Measurements from ENCODE around the gene RTN3.

Gene RTN3

DNA sequence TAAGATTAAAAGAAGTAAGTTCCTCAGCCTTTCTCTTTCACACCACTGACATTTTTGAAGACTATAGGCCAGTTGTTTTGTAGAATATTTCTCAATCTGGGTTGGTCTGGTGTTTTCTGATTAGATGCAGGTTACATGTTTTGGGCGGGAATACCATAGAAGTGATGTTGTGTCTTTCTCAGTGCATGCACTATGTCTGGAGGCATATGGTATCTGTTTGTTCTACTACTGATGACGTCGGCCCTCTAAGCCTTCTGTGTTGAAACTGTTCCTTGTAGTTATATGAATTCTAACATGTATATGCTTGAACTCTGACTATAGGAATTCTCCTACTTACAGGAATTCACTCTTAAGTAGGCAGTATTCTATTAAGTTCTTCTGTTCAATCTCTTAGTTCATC is 65.7 kb downstream of the RTN3 start:
- no peak for FAIRE-seq

DNA sequence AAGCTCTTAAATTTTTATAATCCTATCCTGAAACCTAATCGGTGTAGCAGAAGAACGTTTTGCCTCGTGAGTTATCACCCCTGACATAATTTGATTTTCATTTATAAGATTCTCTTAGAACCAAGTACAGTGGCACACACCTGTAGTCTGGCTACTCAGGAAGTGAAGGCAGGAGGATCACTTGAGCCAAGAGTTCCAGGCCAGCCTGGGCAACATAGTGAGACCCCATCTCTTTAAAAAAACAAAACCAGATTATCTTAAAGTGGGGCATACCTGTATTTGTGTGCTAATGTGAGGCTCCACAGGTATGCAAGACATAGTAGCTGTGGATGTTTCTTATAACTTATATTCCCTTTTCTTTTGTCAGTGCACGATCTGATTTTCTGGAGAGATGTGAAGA is 68.3 kb downstream of the RTN3 start:
- no peak for FAIRE-seq

GRCh38 chr11:63756919-63757761 is 75.8 kb downstream of the RTN3 start:
- FAIRE-seq = no peak

DNA sequence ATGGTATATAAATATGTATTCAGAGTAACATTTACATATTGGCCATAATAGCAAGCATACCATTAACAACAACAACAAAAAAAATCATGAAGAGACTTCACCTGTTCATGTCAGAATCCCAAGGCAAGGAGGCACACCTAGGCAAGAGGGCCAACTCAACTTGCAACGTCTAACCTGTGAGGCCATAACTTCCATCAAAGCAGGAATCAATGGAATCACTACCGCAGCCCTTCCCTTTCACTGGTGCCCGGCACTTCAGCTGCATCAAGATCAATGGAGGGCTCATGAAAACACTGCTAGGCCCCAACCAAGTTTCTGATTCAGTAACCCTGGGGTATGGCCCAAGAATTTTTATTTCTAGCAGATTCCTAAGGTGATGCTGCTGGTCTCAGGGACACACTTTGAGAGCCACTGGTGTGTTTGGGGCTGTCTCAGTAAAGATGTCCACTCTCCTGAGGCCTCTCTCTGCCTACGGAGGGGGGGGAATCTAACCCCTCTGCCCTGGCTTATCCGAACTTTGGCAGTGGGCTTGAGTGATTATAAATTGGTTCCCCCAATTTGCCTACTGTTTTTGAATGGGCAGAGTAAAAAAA is 79.3 kb downstream of the RTN3 start:
- no peak for FAIRE-seq

- no peak for FAIRE-seq
These were observed 79.9 kb downstream of the RTN3 start for GRCh38 chr11:63761188-63761587.

DNA sequence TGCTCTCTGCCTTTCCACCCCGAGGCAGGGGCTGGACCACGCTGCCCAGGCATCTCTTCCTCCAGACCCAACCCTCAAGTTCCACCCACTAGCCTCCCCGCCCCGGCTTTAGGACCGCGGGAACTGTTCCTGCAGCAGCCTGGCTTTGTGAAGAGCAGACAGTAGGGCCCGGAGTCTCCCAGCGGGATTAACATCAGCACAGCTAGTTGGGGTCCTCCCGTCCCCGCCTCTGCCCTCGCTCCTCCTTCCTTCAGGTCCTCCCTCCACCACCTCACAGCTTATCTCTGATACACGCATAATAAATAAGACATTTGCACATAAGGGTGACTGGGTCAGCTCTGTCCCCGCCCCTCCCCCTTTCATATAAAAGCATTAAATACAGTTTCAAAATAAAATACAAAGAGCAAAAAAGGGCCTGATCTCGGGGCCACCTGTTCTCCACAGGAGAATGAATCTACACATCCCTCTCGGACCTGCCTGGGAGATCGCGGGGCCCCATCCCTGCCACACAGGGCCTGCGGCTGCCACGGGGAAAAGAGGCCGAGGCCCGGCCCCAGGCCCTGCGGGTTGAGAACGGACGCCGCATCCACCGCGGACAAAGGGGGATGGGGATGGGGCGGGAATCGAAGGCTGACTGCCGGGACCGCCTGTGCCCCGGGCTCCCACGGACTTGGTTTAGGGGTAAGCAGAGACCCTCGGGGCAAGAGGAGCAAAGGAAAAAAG is 80.8 kb downstream of the RTN3 start:
- no peak for FAIRE-seq

DNA sequence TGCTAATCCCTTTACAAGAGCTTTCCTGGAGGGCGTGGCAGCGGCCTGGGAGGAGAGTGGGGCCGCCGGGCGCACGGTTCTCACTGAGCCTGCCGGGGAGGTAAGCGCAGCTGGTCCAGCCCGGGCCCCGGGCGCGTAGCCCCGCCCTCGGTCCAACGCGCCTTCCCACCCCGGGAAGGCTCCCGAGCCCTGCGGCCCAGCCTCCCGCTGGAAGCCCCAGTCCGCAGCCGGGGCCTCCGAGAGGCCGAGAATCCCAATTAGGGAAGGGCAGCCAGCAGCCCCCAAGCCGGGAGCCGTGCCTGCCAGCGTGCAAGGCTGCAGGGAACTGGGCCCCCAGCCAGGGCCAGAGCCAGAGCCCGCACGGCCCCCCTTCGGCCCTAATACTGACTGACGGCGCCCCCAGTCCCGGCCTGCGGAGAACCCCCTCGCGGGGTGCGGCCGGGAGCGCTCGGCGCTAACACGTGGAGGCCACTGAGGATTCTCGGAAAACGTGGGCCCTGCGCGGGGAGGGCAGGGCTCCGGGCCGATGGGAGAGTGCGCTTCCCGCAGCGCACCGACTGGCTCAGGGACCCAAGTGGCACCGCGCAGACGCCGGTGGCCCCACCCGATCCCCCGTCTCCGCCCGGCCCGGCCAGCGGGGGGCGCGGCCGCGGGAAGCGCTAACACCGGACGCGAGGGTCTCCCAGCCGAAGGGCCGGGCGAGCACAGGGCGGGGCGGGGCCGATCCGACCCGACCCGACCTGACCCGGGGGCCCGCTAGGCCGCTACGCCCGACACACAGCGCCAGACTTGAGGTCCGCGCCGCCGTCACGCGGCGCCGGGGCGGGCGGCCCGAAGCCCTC is 81.6 kb downstream of the RTN3 start:
- no peak for FAIRE-seq

DNA sequence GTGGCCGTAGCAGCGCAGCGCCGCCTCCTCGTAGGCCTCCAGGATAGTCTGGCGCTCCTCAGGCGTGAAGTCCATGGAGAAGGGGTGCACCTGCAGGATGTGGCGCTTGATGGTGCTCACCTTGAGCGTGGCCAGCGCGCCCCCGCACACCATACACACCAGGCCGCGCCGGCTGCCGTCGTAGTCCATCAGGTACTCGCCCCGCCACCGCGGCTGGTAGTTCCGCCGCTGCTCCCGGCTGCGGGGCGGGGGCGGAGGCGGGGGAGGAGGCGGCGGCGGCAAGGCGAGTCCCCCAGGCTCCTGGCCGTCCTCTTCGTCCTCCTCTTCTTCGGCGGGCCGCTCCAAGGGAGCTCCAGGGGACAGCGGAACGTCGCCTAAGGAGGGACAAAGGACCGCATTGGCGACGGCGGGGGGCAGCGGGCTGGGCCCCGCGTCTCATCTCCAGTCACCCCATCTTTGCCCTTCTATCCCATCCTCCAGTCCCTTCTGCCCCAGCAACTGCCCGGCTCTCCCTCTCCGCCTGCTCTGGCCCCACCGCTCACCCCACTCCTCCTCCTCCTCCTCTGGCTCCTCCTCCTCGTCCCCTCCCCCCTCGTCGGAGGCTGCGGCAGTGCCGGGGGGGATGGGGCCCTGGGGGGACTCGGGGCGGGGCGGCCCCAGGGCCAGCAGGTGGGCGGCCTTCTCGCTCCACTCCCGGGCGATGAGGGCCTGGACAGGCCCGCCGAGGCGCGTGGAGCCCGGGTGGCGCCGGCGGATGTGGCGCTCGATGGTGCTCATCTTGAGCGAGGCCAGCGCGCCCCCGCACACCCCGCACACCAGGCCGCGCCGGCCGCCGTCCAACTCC is 82.4 kb downstream of the RTN3 start:
- FAIRE-seq = no peak

- FAIRE-seq = no peak
These were observed 83.0 kb downstream of the RTN3 start for GRCh38 chr11:63764340-63764678.

GRCh38 chr11:63764679-63765647 is 83.7 kb downstream of the RTN3 start:
- no peak for FAIRE-seq

GRCh38 chr11:63765688-63766241 is 84.5 kb downstream of the RTN3 start:
- FAIRE-seq = no peak

GRCh38 chr11:63766531-63767235 is 85.4 kb downstream of the RTN3 start:
- no peak for FAIRE-seq

- no peak for FAIRE-seq
These were observed 85.9 kb downstream of the RTN3 start for GRCh38 chr11:63767267-63767564.

DNA sequence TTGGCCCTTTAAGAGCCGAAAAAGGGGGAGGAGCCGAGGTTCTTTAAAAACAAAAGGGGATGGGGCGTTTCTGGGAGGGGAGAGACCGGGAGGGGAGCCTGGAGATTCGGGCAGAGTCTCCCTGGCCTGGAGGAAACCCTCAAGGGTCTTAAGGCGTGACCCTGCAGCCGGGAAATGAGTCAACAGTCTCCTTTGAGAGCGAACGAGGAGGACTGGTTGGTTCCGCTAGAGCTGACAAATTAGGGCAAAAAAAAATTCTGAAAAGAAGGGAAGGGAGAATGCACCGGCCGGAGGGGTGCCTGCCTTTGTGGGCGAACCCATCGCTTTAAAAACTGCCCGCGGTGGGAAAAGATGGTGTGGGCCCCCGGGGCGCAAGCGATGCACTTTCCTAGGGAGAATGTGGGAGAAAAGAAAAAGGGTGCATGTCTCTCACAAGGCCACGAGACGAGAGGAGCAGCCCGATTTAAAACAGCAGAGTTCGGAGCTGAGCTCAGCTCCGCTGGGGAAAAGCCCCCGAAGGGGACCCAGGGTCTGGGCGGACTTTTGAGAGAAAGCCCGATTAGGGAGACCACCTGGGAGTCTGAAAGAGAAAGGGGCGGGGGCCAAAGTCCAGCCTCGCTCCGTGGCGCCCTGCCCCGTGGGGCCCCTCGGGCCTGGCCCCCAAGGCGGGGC is 86.4 kb downstream of the RTN3 start:
- no peak for FAIRE-seq

GRCh38 chr11:63768237-63769041 is 87.1 kb downstream of the RTN3 start, which contains the start of gene ZFTA:
Gene ZFTA, minus strand, starts transcription at chr11:63768775. Its CDS starts 153 bp downstream, at chr11:63768622.
- no peak for FAIRE-seq

DNA sequence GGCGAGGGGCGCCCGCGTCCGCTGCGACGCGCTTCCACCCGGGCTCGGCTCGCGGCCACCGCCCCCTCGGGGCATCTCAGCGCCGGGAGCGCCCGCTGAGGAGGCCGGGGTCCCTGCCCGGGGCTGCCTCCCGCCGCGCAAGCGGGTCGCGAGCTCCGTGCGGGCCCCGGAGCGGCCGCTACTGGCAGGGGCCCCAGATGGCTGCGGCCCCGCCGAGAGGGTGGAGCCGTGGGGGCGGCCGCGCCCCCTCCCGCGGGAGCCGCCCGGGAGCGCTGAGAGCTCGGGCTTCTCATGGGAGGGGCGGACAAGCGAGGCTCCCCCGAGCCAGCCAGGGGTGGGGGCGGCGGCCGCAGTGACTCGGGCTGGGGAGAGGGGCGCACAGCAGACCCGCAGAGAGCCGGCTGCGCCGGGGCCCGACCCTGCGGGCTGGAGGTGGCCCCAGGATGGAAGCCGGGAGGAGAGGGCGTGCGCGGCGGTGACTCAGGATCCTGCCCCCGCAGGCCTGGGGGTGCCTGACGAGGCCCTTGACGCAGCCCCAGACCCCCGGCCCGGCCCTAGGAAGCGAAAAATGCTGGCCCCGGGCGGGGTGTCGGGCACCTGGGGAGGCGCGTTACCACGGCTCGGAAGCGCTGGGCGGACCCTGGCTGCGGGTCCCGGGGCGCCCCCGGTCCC is 87.9 kb downstream of the RTN3 start:
- FAIRE-seq = no peak

DNA sequence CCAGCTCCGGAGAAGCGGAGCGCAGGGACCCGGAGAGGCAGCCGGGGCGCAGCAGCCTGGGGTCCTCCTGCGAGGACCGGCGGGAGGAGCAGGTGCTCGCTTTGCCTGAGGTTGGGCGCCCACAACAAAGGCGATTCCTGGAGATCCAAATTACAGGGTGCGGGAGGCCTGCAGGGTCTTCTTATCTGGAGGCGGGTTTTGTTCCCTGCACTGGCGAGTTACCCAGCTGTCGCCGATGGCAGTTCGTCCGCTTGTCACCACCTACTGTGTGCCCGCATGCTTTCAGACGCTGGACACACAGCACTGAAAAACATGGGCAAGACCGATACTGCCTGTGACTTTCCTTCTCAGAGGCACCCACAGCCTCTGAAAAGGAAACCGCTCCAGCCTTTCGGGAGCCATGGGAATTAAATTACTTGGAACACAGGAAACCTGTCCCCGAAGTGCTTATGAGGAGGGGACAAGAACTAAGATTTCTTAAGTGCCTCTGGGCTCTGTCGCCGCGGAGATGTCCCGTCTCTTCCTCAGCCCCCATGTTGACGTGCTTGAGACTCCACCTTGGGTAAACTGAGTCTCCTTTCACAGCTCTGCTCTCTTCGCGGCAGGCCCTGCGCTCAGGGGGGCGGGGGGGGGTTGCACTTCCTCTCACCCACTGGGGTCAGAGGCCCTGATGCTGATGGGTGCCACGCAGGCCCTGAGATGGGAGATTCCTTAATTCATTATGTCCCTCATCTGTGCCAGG is 88.6 kb downstream of the RTN3 start:
- no peak for FAIRE-seq
